GM18505 (cell line): ENCODE measurements around the gene LRRC49.
"Not testable (repeated sequence)": the region's sequence is repeated elsewhere in the genome, so short reads cannot be mapped to it uniquely, and the experiment has no call there.

ENCODE experiments used
- ATAC-seq: cut with Tn5 transposase; IDR thresholded peaks from one replicate; pipeline ENCODE4 v1.9.1; 2021; ENCODE audit not compliant: unreplicated experiment
- POLR2A ChIP-seq: IDR thresholded peaks from 4 replicates; pipeline ENCODE4 v1.6.1; 2011; ENCODE audit warnings: borderline replicate concordance; ENCODE audit not compliant: insufficient read depth, insufficient read length; ENCODE audit errors: extremely low read depth

LRRC49 gene

DNA sequence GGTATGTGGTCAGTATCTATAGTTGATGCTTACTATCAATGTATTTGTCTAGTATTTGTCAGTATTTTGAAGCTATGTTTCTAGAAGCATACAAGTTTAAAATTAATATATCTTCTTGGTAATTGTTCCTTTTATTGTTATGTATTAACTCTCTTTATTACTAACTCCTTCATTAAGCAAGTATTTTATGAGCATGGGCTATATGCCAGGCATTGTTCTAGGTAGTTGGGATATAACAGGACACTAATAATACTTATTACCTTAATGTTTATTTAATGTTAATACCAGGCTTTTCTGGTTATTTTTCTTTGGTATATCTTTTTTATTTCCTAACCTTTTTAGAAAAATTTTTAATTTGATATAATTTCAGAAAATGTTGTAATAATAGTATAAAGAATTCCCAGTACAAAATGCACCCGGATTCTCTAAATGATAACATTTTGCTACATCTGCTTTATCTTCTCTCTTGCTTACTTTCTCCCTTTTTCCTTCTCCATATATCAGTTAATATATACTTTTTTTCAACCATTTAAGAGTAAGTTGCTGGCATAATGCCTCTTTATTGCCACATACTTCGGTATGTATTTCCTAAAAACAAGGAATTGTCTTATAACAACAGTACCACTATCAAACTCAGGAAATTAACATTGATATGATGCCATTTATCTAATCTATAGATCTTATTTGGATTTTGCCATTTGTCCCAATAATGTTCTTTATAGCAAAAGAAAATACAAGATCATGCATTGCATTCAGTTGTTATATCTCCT lies 30.9 kb downstream of the LRRC49 start:
- no peak for ATAC-seq
- no peak for TF ChIP-seq POLR2A

DNA sequence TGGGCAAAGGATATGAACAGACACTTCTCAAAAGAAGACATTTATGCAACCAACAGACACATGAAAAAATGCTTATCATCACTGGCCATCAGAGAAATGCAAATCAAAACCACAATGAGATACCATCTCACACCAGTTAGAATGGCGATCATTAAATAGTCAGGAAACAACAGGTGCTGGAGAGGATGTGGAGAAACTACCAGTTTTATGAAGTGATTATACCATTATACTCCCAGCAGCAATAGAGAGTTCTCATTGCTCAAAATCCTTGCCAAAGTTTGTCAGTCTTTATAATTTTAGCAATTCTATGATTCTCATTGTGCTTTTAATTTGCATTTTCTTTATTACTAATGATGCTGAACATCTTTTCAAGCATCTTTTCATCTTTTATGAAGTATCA lies 34.3 kb downstream of the LRRC49 start:
- not testable (repeated sequence) for ATAC-seq

DNA sequence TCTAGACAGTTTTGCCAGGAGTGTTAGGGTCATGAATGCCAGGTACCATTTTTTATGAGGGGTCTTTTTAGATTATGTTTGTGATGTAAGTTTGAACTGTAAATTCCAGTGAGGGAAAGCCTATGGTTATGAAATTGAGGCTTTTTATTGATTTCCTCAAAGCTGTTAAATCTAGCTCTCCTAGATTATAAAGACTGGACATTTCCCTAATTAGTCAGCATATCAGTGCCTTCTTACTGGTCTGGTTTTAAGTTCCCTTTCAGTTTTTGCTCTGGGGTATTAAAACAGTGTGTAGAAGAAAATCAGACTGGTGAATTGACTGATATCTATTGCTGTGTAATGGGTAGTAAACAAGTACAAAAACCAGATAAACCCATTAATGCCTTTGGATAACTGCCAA lies 39.2 kb downstream of the LRRC49 start:
- ATAC-seq: no peak
- no peak for TF ChIP-seq POLR2A

DNA sequence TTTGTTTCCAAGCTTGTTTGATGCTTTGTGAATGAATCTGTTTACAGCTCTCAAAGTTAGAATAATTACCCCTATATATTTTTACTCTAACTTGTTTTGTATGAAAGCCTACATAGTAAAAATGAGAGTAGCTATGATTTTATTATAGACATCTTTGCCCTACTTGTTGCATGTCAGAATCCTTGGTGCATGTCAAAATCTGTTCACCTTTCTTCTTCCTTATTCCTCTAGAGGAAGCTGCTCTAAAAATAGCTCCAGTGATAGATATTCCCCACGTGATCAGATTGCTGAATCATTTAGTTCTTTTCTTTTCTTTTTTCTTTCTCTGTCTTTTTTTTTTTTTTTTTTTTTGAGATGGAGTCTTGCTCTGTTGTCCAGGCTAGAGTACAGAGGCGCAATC lies 39.8 kb downstream of the LRRC49 start:
- ATAC-seq: no peak
- no peak for TF ChIP-seq POLR2A

DNA sequence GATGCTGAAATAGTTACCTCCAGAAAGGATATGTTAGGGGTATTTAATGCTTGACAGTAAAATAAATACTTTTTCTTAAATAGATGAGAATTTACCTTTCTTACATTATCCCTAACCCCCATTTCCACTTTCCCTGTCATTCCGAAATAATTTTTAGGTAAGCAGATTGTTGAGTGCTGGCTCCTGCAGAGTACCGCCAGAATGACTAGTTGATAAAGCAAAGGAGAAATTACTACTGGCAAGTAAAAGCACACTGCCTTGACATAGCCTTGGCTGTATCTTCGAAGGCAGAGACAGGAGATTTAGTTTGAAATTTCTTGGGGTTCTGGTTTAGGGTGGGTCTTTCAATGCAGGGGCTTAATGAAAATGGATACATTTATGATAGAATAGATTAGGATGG lies 40.8 kb downstream of the LRRC49 start:
- ATAC-seq: no peak
- no peak for TF ChIP-seq POLR2A

DNA sequence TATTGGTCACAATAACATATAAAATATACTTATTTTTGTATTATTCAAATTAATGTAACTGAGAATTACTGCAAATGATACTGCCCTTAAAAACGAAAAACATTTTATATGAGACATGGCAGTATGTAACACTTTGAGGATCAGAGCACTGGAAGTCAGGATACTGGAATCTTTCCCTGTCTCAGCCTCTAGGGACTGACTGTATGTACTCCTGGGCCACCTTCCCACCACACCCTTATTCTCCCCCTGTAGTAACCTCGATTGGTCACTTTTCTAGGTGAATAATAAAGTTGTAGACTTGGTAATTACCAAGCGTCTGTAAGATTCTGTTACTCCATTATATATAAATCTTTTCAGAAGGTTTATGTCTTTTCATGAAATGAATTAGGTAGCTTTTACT lies 43.0 kb downstream of the LRRC49 start:
- no peak for TF ChIP-seq POLR2A
- ATAC-seq: no peak

DNA sequence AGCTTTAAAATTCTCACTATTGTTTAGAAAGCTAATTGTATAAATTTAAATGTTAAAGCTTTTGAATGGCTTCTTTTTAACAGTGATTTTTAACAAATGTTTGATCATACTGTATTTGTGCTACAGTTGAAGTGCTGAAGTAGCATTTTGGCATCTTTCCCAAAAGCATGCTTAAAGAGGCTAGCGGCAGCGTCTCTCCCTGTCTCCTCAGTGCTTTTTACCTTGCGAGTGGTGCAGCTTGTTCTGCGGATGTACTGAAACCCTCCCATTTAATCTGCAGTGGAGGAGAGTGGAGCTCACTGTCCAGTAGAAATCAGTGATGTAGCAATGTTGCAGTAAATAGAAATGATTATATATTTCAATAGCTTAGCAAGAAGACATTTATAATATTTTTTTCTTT lies 43.7 kb downstream of the LRRC49 start:
- ATAC-seq: no peak
- TF ChIP-seq POLR2A: no peak

DNA sequence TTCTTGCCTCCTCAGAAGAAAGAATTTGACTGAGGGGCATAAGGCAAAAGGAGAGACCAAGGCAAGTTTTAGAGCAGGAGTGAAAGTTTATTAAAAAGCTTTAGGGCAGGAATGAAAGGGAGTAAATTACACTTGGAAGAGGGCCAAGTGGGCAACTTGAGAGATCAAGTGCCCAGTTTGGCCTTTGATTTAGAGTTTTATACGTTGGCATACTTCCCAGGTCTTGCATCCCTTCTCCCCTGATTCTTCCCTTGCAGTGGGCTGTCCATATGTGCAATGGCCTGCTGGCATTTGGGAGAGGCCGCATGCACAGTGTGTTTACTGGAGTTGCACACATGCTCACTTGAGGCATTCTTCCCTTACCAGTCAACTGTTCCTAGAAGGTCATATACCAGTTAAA lies 50.7 kb downstream of the LRRC49 start:
- not testable (repeated sequence) for ATAC-seq

DNA sequence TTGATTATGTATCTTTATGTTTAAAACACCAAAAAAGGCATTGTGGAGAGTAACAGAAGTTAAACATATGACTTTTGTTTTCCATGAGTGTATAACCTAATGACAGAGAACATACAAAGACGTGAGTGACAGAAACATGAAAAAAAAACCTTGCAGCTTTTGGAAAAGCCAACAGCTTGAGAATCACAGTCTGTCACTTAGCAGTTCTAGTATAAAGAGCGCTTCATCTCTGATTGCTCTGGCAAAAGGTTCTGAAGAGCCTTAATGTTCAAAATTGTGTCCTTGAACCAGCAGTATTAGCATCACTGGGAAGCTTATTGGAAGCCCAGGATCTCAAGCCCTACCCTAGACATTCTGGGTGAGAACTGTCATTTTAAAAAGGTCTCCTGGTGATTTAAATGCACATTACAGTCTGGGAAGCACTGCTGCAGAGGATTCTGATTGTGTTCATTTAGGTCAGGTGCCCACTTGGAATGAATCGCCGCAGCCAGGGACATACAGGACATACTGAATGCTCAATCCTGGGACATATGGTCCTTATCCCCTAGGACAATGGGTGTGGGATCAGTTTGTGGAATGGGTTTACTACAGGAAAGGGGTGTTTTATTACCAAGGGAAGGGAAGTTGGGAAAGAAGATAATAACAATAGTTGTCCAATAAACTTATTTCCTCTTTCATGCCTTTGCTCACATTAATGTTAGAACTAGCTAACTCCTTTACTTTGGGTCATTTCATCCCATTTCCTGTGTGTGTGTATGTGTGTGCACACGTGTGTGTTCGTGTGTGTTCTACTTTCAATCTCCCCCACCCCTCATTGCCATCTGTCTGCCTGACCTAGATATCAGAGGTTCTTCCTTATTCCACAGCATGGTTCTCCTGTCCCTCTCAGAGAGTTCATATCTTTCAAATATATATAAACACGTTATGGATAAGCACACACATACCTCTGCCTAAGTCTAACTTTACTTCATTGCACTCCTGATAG lies 55.0 kb downstream of the LRRC49 start:
- TF ChIP-seq POLR2A: no peak
- no peak for ATAC-seq

DNA sequence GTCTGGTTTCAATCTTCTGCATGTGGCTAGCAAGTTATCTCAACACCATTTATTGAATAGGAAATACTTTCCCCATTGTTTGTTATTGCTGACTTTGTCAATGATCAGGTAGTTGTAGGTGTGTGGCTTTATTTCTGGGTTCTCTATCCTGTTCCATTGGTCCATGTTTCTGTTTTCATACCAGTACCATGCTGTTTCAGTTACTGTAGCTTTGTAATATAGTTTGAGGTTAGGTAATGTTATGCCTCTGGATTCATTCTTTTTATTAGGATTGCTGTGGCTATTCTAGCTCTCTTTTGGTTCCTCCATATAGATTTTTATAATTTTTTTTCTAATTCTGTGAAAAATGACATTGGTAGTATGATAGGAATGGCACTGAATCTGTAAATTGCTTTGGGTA lies 58.3 kb downstream of the LRRC49 start:
- no peak for TF ChIP-seq POLR2A
- no peak for ATAC-seq

DNA sequence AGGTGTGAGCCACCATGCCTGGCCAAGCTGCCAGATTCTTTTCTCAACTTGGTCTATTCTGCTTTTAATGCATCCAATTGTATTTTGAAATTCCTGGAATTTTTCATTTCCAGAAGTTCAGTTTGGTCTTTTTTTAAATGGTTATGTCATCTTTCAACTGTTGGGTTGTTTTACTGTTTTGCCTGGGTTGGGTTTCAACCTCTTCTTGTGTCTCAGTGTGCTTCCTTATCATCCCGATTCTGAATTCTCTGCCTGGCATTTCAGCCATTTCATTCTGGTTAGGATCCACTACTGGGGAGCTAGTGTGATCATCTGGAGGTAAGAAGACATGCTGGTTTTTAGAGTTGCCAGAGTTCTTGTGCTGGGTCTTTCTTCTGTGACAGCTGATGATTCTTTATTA lies 61.5 kb downstream of the LRRC49 start:
- ATAC-seq: no peak
- TF ChIP-seq POLR2A: no peak

DNA sequence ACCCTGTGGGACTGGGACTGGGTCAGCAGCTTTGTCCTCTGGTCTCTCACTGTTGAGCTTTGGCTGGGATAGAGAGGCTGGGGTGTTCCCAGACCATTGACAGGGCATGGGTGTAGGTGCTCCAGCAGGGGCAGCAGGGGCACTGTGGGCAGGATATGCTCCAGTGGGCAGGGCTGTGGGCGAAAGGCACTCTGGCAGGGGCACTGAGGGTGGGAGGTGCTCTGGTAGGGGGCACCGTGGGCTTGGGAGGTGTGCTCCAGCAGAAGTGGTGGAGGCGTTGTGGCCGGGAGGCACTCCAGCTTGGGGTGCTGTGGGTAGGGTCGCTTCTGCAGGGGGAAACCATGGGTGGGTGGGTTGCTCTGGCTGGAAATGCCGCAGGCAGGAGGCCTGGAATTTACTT lies 62.1 kb downstream of the LRRC49 start:
- ATAC-seq: no peak
- TF ChIP-seq POLR2A: no peak

DNA sequence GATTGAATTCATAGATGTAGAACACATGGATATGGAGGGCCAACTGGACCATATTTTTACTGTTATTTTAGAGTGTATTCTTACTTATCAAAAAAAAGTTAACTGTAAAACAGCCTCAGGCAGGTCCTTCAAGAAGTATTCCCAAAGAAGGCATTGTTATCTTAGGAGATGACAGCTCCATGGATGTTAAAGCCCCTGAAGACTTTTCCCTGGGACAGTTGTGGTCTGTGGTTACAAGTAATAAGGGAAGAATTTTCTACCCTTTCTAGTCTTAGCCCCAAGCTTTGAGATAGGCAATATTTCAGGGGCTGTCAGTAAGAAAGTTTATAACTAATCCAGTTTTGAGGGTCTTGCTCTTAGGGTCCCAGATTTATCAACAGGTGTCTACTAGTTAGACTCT lies 62.5 kb downstream of the LRRC49 start:
- ATAC-seq: no peak
- TF ChIP-seq POLR2A: no peak
